Sigmoid colon (tissue), 3 donors: ENCODE data around the gene UBE2QL1.

Experiments
- POLR2A ChIP-seq, 2 donors: fragments of 450-650 bp; IDR thresholded peaks; one replicate each; pipeline ENCODE4 v1.6.1; 2016; ENCODE audit warnings: antibody characterized with exemption in 2 of 2, mild to moderate bottlenecking in 2 of 2, moderate library complexity in 2 of 2
- TF ChIP-seq, protein P1 (sequence below), 4 experiments: fragments of 450-650 bp in 3 of 4; fragments of 200-600 bp in 1 of 4; IDR thresholded peaks; one replicate each; pipeline ENCODE4 v1.5.1; 2016 to 2019; ENCODE audit warnings: antibody characterized with exemption in 4 of 4, mild to moderate bottlenecking in 3 of 4, moderate library complexity in 2 of 4

DNA sequence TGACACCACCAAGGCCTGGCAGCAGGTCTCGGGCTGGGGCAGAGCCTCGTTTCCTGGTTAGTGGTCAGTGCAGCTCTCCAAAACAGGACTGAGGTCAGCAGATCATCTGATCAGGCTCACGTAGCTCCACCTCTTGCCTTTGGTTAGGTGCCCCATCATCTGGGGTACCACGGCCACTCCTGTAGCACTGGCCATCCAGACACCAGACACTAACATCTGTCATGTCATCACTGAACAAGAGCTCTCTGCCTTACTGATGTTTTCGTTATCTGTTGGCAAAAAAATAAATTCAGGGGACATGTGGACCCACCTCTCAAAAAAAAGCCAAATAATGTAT is 40.4 kb upstream of the UBE2QL1 start:
- TF ChIP-seq, protein P1, sequence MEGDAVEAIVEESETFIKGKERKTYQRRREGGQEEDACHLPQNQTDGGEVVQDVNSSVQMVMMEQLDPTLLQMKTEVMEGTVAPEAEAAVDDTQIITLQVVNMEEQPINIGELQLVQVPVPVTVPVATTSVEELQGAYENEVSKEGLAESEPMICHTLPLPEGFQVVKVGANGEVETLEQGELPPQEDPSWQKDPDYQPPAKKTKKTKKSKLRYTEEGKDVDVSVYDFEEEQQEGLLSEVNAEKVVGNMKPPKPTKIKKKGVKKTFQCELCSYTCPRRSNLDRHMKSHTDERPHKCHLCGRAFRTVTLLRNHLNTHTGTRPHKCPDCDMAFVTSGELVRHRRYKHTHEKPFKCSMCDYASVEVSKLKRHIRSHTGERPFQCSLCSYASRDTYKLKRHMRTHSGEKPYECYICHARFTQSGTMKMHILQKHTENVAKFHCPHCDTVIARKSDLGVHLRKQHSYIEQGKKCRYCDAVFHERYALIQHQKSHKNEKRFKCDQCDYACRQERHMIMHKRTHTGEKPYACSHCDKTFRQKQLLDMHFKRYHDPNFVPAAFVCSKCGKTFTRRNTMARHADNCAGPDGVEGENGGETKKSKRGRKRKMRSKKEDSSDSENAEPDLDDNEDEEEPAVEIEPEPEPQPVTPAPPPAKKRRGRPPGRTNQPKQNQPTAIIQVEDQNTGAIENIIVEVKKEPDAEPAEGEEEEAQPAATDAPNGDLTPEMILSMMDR (IDR thresholded peaks at IDR 0.05): no peak
- TF ChIP-seq POLR2A (IDR thresholded peaks at IDR 0.05): no peak
